Measurements from ENCODE around the gene BRAF.
"Not testable (repeated sequence)": the region's sequence is repeated elsewhere in the genome, so short reads cannot be mapped to it uniquely, and the experiment has no call there.

Gene BRAF

DNA sequence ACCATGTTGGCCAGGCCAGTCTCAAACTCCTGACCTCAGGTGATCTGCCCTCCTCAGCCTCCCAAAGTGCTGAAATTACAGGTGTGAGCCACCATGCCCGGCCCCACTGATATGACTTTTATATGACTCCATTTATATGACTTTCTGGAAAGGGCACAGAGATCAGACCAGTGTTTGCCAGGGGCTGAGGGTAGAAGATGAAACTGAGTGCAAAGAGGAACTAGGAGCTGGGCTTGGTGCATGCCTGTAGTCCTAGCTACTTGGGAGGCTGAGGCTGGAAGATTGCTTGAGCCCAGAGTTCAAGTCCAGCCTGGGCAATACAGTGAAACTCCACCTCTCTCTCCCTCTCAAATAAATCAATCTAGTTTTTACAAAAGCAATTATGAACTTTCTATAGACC lies 7.5 kb downstream of the BRAF start:
- DNase-seq: no peak

DNA sequence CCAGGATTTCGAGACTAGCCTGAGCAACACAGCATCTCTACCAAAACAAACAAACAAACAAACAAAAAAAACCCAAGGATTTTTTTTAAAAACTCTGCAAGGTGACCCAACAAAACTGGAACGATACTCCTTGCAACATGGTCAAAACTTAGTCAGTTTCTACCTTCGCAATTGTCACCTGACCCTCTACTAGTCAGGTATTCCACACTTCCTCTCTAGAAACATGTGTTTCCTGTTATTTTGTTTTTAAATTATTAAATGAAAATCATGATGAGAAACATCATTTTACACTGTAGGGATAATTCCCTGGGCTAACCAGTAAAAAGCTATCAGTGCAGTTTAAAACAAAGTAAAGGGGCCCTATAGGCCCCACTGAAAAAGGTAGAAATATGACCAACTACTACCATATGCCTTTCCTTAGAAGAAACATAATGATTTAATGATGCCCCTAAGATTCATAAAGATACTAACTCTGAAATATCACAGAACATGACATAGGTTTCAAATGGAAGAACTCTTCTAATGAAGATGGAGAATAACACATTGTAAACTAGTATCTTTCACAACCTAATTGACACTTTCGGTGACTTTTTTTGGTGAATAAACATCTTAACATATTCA lies 8.7 kb downstream of the BRAF start:
- DNase-seq: no peak

DNA sequence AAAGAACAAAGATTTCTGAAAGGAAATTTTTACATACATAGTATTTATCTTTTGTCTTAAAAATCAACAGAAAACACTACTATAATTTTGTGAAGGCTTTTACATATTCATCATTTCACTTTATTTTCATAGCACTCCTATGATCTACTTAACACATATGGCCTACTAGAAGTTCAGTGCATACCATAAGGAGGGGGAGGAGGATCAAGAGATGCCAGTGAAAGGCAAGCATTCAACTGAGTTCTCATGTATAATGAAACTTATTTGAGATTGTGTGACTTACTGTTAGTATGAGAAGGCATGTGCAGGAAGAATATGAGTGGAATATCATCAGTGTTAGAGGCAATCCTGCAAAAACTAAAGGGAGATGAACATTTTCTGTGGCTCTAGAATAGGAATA lies 10.6 kb downstream of the BRAF start:
- no peak for DNase-seq

DNA sequence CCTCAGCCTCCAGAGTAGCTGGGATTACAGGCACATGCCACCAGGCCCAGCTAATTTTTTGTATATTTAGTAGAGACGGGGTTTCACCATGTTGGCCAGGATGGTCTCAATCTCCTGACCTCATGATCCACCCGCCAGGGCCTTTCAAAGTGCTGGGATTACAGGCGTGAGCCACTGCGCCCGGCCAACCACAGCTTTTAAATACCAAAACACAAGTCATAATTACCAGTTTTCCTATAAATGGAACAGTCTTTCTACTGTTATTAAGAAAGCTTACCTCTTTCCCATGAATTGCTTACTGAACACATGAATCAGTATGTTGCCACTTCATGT lies 11.2 kb downstream of the BRAF start:
- DNase-seq: not testable (repeated sequence)

DNA sequence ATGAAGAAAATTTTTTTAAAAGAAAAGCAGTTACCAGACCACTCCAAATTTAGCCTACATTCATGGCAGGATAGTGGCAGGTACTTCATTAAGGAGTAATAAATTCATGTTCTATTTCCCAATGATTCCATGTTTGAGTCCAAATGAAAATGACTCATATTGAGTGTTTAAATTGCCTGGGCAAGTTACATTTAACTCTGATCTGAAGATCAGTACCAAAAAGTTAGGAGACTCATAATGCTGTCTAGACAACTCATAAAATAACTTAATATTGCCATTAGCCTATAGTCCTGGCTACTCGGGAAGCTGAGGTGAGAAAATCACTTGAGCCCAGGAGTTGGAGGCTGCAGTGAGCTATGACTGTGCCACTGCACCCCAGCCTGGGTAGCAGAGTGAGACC lies 13.0 kb downstream of the BRAF start:
- no peak for DNase-seq

DNA sequence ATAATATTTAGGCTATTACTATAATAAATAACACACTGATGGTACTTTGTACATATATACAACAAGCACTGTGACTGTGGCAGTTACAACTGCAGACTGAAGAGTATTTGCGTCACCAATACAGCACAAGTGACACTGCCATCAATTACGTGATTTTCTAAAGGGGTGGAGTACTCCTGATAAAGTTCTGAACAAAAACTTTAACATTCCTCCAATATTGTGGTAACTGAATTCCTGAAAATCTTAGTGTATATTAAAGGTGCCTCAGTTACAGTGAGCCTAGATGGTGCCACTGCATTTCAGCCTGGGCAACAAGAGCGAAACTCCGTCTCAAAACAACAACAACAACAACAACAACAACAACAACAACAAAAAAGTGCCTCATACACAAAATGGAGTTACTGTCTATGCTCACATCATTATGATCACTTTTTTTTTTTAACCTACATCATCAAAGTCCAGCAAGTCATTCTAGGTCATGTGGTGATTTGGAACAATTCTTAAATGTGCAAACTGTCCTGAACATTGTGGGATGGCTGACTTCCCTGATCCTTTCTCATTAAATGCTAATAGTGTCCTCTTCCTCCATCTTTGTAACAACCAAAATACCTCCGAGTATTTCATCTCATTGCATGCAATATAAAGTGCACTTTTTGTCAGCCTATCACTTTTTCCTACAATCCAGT lies 15.1 kb downstream of the BRAF start:
- no peak for DNase-seq

DNA sequence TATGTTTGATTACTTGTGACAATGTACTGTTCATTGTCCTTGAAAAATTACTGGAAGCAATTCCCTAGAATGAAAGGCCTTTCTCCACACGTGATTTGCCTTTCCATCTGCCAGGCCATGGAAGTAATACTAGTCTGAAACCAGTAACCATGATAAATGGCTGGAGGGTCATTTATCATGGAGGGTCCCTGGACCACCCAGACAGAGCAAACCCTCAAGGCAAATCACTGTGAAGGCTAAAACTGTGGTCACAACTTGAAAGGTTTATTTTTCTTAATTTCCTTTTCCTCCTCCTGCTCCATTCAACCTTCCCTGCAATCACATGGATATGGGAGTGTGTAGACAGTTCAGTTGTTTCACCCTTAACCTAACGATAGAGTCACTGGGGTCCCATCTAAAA lies 16.4 kb downstream of the BRAF start:
- no peak for DNase-seq

DNA sequence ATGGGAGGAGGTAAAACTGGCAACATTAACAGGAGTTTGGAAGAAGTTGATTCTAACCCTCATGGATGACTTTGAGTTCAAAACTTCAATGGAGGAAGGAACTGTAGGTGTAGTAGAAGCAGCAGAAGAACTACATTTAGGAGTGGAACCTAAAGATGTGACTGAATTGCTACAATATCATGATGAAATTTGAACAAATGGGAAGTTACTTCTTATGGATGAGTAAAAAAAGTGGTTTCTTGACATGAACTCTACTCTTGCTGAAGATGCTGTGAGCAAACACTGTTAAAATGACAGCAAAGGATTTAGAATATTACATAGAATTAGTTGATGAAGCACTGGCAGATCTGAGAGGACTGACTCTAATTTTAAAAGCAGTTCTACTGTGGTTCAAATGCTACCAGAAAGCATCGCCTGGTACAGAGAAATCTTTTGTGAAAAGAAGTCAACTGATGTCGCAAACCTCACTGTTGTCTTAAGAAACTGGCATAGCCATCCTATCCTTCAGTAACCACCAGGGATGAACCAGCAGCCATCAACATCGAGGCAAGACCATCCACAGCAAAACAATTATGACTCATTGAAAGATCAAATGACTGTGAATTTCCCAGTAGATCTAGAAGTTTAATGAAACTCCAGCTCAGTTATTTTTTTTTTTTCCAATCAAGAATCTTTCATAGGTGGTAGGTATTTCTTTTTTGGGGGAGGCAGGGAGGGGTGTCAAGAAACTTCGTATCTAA lies 20.8 kb downstream of the BRAF start:
- DNase-seq: no peak

DNA sequence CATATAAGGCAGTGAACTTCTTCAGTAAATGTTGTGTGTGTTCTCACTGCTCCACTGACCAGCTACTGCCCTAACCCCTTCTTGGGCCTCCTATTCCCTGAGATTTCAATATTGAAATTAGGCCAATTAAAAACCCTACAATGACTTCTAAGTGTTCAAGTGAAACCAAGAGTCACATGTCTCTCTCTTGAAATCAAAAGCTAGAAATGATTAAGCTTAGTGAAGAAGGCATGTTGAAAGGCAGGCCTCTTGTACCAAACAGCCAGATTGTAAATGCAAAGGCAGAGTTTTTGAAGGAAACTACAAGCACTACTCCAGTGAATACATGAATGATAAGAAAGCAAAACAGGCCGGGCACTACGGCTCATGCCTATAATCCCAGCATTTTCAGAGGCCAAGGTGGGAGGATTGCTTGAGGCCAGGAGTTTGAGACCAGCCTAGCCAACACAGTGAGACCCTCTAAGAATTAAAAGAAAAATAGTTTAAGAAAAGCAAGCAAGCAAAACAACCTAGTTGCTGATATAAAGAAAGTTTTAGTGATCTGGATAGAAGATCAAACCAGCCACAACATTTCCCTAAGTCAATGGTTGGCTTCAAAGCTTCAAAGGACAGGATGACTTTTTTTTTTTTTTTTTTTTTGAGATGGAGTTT lies 22.3 kb downstream of the BRAF start:
- DNase-seq: no peak

DNA sequence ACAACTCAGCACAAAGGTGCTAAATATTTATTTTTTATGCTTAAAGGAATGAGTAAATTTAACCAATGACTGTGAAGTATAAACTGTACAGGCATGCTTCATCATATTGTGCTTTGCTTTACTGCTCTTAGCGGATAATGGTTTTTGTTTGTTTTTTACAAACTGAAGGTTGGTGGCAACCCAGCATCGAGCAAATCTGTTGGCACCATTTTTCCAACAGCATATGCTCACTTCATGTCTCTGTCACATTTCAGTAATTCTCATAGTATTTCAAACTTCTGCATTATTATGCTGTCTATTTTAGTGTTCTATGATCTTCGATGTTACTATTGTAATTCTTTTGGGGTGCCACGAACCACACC lies 22.8 kb downstream of the BRAF start:
- no peak for DNase-seq

DNA sequence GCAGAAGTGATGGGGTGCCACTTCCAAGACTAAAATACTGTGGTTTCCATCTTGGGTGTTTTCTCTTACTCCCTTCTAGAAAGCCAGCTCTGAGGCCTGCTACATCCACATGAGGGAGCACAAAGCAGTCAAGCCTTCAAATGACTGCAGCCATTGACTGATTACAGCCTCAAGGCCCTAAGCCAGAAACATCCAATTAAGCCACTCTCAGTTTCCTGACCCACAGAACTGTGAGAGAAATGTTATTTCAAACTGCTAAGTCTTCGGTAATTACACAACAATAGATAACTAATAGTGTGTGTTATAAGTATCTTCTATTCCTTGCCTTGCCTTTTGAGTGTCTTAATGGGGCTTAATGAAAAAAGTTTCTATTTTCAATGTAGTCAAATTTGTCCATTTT lies 24.8 kb downstream of the BRAF start:
- no peak for DNase-seq

DNA sequence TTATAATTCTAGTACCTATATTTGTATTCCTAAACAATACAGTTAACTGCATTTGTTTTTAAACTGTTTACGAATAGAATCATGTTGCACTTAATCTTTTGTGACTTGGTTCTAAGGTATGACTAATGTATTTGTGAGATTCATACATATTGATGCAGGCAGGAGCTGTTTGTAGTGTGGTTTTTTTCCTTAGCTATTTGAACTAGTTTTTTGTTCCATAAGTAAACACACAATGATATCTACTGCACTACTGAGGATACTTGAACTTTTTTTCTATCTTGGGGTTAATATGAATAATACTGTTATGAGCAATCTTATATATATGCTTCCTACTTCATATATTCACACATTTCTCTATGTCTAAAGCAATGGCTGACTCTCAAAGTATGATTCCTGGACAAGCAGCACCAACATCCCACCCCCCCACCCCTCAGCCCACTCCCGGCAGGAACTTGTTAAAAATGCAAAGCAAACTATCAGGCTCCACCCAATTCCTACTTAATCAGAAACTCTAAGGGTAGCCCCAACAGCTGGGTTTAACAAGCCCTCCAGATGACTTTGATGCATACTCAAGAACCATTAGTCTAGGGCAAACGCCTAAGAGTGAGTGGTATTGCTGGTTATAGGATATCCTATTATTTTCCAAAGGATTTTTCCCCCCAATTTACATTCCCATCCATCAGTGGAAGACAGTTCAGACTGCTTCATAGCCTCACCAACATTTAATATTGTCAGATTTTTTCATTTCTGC lies 25.8 kb downstream of the BRAF start:
- DNase-seq: no peak

DNA sequence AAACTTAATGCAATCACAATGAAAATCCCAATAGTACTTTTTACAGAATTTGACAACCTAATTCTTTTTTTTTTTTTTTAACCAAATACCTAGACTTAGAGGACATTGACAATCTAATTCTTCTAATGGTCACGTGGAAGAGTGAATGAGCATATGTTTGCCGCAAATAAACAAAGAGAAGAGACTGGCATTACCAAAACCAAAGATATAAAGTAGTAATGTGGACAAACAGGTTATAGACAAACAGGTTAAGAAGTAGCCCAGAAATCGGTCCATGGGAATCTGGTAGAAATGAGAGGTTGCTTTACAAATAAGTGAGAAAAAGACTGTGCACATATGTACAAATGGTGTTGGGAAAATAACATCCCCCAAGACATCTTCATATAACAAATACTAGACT lies 27.7 kb downstream of the BRAF start:
- DNase-seq: no peak

DNA sequence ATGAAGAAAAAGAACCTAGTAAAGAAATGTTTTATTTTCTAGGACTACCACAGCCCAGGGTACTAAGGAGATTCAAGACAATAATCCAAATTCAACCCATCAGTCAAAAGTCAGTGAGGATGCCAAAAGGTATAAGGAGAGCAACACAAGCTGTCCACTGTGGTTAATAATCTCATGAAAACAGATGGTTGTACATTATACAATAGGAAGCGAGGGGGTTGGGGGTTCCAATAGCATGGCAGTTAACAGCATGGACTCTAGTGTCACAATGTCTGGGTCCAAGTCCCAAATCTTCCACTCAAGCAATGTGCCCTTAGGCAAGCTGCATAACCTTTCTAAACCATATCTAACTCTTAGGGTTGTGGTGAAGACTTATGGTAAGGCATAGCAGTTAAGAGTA lies 35.1 kb downstream of the BRAF start:
- no peak for DNase-seq

DNA sequence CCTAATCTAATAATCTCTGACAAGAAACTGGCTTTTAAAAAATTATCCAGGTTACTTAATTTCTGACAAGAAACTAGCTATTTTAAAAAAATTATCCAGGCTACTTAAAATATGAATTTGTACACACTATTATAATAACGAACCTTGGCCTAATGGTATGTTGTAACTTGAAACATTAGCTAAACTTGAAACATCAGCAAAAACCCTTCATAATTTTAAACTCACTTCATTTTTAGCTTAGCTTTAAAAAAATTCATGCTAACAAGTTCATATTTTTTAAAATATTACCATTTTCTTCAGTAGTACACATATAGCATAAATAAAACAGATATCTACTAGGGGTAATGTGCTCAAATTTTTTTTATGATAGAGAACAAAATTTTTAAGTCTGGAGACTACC lies 35.6 kb downstream of the BRAF start:
- no peak for DNase-seq

DNA sequence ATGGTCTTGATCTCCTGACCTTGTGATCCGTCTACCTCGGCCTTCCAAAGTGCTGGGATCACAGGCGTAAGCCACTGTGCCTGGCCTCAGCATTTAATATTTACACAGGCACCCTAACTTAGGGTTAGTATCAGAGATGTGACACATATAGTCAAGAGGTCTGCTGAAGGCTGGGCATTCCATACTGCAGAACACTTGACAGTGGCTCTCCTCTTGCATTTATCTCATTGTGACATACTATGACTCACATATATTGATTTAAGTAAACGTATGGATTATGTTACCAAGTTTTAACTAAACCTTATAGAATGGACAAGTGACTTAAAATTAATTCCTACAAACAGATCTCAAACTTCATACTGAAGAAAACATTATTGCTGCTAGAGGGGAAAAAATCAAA lies 36.6 kb downstream of the BRAF start:
- no peak for DNase-seq

DNA sequence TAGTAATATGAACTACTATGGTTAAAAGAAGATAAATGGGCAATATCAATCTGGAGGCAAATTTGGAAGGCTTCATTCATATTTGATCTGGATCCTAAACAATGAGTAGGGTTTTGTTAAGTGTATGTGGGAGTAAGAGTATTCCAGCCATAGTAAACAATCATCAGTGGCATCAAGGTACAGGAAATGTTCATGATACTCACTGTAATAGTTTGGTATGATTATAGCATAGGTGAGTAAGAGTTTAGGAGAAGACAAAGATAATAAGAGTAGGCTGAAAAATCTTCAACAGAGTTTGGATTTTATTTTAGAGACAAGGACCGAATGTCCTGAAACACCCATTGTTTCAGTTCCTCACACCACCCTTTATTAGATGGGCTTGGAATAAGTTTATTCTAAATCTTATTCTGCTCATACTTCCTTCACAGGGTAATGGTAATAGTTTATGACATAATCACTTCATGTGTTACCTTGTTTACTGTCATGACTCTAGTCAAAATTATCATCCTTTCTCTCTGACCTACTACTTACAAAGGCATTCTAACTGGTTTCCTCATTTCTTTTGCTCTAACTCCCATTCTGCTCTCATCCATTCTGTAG lies 38.9 kb downstream of the BRAF start:
- DNase-seq: no peak

DNA sequence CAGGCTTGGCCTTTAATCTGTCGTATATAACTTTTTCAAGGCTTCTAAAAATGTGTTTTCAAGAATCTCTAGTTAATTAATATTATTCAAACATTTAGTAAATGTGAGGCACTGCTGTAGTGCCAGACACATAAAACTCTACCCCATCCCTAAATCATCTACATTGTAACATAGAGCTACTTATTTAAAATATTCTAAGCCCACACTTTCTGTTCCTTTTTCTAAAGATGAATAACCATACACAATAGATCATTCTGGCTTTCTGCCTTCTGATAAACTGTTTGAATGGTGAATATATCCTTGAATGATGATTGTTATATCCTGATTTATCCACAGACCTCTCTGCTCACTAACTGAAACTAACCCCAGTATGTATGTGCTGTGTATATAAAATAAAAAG lies 41.4 kb downstream of the BRAF start:
- no peak for DNase-seq

DNA sequence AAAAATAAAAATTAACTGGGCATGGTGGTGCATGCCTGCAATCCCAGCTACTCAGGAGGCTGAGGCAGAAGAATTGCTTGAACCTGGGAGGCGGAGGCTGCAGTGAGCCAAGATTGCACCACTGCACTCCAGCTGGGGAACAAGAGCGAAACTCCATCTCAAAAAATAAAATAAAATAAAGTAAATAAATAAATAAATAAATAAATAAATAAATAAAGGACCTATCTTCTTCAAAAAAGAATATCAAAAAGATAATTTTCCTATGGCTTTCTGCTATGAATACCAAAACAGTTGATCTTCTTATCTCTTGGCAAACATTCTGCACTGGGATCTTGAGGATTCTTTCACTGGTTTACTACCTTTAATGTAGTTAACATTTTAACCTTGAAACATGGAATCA lies 41.9 kb downstream of the BRAF start:
- not testable (repeated sequence) for DNase-seq

DNA sequence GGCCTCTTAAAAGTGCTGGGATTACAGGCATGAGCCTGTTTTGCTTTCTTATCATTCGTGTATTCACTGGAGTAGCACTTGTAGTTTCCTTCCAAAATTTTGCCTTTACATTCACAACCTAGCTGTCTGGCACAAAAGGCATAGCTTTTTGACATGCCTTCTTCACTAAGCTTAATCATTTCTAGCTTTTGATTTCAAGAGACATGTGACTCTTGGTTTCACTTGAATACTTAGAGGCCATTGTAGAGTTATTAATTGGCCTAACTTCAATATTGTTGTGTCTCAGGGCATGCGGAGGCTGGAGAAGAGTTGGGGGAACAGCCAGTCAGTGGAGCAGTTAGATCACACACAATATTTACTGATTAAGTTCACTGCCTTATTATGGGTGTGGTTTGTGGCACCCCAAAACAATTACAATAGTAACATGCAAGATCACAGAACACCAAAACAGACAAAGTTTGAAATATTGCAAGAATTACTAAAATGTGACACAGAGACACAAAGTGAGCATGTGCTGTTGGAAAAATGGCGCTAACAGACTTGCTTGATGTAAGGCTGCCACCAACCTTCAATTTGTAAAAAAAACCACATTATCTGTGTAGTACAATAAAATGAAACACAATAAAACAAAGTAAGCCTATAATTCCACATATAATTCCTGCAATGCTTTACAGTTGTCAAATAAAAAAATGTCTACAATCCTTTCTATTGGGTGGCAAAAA lies 43.1 kb downstream of the BRAF start:
- DNase-seq: no peak

DNA sequence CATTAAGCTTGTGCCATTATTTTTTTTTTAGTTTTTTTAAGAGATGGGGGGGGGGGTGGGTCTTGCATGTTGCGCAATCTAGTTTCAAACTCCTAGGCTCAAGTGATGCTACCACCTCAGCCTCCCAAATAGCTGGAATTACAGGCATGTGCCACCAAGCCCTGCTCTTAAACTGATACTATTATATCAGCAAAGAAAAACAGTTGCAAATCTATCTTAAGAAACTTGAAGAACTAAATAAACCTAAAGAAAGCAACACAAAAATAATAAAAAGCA lies 47.5 kb downstream of the BRAF start:
- no peak for DNase-seq

DNA sequence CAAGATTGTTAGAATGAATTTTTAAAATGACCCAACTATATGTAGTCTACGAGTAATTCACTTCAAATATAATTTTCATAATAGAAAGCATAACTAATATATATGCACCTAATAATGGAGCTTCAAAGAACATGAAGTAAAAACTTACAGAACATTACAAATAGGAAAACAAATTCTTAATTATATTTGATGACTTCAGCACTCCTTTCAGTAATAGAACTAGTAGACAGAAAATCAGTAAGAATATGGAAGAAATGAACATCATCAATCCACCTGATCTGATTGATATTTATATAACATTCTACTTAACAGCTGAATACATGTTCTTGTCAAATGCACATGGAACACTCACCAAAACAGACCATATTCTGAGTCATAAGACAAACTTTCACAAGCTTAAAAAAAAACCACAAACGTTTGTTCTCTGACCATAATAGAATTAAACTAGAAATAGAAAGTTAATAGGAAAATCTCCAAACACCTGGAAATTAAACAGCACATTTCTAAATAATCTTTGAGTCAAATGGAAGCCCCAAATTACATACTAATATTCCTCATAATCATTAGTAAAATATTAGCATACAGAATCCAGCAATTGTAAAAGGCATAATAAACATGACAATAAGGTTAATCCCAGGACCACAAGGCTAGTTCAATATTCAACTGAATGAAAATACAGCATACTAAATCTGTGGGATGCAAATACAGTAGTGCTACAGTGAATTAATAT lies 48.0 kb downstream of the BRAF start:
- no peak for DNase-seq

Measured in right hindlimb (tissue), 1 donor.